NCI-H82 treated with DMSO at 0.1 percent for 48 hours (cell line): ENCODE data around the gene MYO18B.

ENCODE experiments used
- DNase-seq: peaks from one replicate; lab custom pipeline; 2025; ENCODE audit not compliant: unreplicated experiment; lab: John Stamatoyannopoulos, UW

Gene MYO18B

GRCh38 chr22:26033586-26033985 lies 291.6 kb downstream of the MYO18B start:
- DNase-seq = no peak

- DNase-seq = no peak
These were observed 293.5 kb downstream of the MYO18B start for GRCh38 chr22:26035523-26035922.

- no peak for DNase-seq
These were observed 296.4 kb downstream of the MYO18B start for GRCh38 chr22:26038365-26038764.

- no peak for DNase-seq
These were observed 299.9 kb downstream of the MYO18B start for GRCh38 chr22:26041931-26042330.

- DNase-seq = no peak
These were observed 301.0 kb downstream of the MYO18B start for GRCh38 chr22:26043031-26043430.

GRCh38 chr22:26045051-26045450 lies 303.1 kb downstream of the MYO18B start:
- DNase-seq = no peak

GRCh38 chr22:26045860-26046259 lies 303.9 kb downstream of the MYO18B start:
- no peak for DNase-seq

- DNase-seq = no peak
These were observed 305.5 kb downstream of the MYO18B start for GRCh38 chr22:26047516-26047915.

- no peak for DNase-seq
These were observed 305.9 kb downstream of the MYO18B start for GRCh38 chr22:26047920-26048319.

- DNase-seq = no peak
These were observed 308.1 kb downstream of the MYO18B start for GRCh38 chr22:26050079-26050478.

GRCh38 chr22:26053737-26054316 lies 311.8 kb downstream of the MYO18B start:
- DNase-seq = no peak

GRCh38 chr22:26054841-26055605 lies 313.0 kb downstream of the MYO18B start:
- no peak for DNase-seq

- no peak for DNase-seq
These were observed 313.7 kb downstream of the MYO18B start for GRCh38 chr22:26055693-26056092.

GRCh38 chr22:26056455-26057200 lies 314.6 kb downstream of the MYO18B start:
- DNase-seq = no peak

GRCh38 chr22:26057731-26058130 lies 315.7 kb downstream of the MYO18B start:
- DNase-seq = no peak

GRCh38 chr22:26064048-26064447 lies 322.1 kb downstream of the MYO18B start:
- no peak for DNase-seq

GRCh38 chr22:26065847-26066246 lies 323.9 kb downstream of the MYO18B start:
- DNase-seq = peak; percentile 56

GRCh38 chr22:26066534-26066933 lies 324.5 kb downstream of the MYO18B start:
- DNase-seq = no peak

- no peak for DNase-seq
These were observed 326.6 kb downstream of the MYO18B start for GRCh38 chr22:26068571-26068970.

- DNase-seq = no peak
These were observed 330.6 kb downstream of the MYO18B start for GRCh38 chr22:26072621-26073020.

- no peak for DNase-seq
These were observed 333.3 kb downstream of the MYO18B start for GRCh38 chr22:26075251-26075650.

GRCh38 chr22:26079009-26079408 lies 337.0 kb downstream of the MYO18B start:
- DNase-seq = no peak
